Fibroblast of skin of left biceps (primary cell): ENCODE results near the gene ASB1.
A peak's percentile ranks its signal among the peaks of the same experiment; 100 is the strongest.

Experiments used
- DNase-seq, 2 experiments: peaks; one replicate each; pipeline ENCODE4 v3.0.0-alpha.2; 2013; ENCODE audit warnings: low read depth in 2 of 2

The ASB1 gene

GRCh38 chr2:238444242-238444641, 17.5 kb downstream of the ASB1 start:
- no peak for DNase-seq

- DNase-seq: no peak
Observed at GRCh38 chr2:238445409-238446190, 18.9 kb downstream of the ASB1 start.

GRCh38 chr2:238446371-238446770, 19.6 kb downstream of the ASB1 start:
- no peak for DNase-seq

GRCh38 chr2:238448031-238448955, 21.6 kb downstream of the ASB1 start:
- DNase-seq: no peak

- DNase-seq: no peak
Observed at GRCh38 chr2:238449241-238449640, 22.5 kb downstream of the ASB1 start.

GRCh38 chr2:238449909-238450417, 23.2 kb downstream of the ASB1 start:
- no peak for DNase-seq

GRCh38 chr2:238450440-238450861, 23.7 kb downstream of the ASB1 start:
- DNase-seq: no peak

GRCh38 chr2:238453842-238454241, 27.1 kb downstream of the ASB1 start:
- DNase-seq: no peak

GRCh38 chr2:238456449-238456848, 29.7 kb downstream of the ASB1 start:
- no peak for DNase-seq

- DNase-seq: peak in 1 of 2 experiments; percentile 21
Observed at GRCh38 chr2:238456970-238457926, 30.5 kb downstream of the ASB1 start.

- no peak for DNase-seq
Observed at GRCh38 chr2:238457927-238458324, 31.2 kb downstream of the ASB1 start.

- no peak for DNase-seq
Observed at GRCh38 chr2:238458651-238459050, 31.9 kb downstream of the ASB1 start.

GRCh38 chr2:238459081-238459629, 32.4 kb downstream of the ASB1 start:
- DNase-seq: peak in 1 of 2 experiments; percentile 48

- DNase-seq: no peak
Observed at GRCh38 chr2:238461051-238461450, 34.3 kb downstream of the ASB1 start.

GRCh38 chr2:238461491-238461890, 34.8 kb downstream of the ASB1 start:
- DNase-seq: no peak

GRCh38 chr2:238461916-238462315, 35.2 kb downstream of the ASB1 start:
- no peak for DNase-seq

GRCh38 chr2:238462782-238463396, 36.2 kb downstream of the ASB1 start:
- DNase-seq: peak in 1 of 2 experiments; percentile 17

GRCh38 chr2:238464389-238464788, 37.7 kb downstream of the ASB1 start:
- DNase-seq: no peak

- no peak for DNase-seq
Observed at GRCh38 chr2:238465487-238466242, 38.9 kb downstream of the ASB1 start.

GRCh38 chr2:238466243-238466756, 39.6 kb downstream of the ASB1 start:
- no peak for DNase-seq
